GM12873 (cell line): ENCODE measurements around the gene DTX3L.

Source experiments
- CTCF ChIP-seq: IDR thresholded peaks from 2 replicates; pipeline ENCODE4 v1.5.1; 2012; ENCODE audit warnings: low read depth, mild to moderate bottlenecking, moderate library complexity, low read length, control low read depth; ENCODE audit not compliant: insufficient read depth; ENCODE audit errors: missing control alignments

DTX3L gene

GRCh38 chr3:122578069-122578740 is 14.1 kb downstream of the DTX3L start:
- no peak for TF ChIP-seq CTCF

GRCh38 chr3:122580470-122580869 is 16.3 kb downstream of the DTX3L start:
- no peak for TF ChIP-seq CTCF

- TF ChIP-seq CTCF: no peak
These were observed 17.5 kb downstream of the DTX3L start for GRCh38 chr3:122581622-122582021.

GRCh38 chr3:122582390-122582789 is 18.3 kb downstream of the DTX3L start:
- no peak for TF ChIP-seq CTCF

GRCh38 chr3:122586098-122586497 is 22.0 kb downstream of the DTX3L start:
- no peak for TF ChIP-seq CTCF

GRCh38 chr3:122586773-122587485 is 22.8 kb downstream of the DTX3L start:
- no peak for TF ChIP-seq CTCF

- no peak for TF ChIP-seq CTCF
These were observed 23.4 kb downstream of the DTX3L start for GRCh38 chr3:122587572-122587971.
